Measurements from ENCODE around the gene OSBPL2.

GRCh38 chr20:62314339-62314638 lies 76.0 kb downstream of the OSBPL2 start:
- TF ChIP-seq CTCF (IDR thresholded peaks at IDR 0.05) (no peak), POLR2A (IDR thresholded peaks at IDR 0.05) (no peak)

All from vagina (tissue), 2 donors.